Measurements from ENCODE around the gene WNK1.

WNK1 gene

DNA sequence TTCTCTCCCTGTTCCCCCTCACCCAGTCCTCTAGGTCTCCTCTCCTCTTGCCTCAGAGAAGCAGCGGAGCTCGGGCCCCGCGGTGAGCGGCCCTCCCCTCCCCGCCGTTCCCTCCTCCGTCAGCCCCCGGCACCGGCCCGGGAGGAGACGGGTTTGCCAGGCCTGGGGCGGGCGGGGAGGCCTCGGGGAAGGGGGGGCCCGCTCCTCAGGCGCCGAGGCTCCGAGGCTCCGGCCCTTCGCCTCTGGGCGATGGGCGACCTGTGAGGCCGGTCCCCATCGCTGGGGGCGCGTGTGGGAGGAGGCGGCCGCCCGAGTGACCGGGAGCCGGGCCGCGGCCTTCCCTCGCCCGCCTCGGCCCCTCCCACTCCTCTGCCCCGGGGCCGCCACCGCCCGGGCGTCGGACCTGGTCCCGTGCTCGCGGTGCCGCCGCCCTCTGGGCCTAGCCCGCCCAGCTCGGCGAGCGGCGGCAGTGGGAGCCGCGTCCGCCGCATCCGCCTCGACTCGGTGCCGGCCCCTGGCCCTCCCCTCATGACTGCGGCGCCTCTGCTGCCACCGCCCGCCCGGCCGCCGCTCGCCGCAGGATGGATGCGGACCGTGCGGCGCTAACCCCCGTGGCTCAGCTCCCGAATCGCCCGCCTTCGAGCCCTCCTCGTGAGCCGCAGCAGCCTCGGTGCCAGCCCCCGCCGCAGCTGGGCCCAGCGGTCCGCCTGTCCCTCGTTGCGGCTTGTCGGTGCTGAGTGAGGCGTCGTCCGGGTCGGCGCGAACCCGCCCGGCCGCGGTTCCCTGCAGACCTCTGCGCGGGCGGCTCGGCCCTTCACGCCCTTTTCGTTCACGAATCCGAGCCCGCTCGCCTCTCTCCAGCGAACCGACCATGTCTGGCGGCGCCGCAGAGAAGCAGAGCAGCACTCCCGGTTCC lies 574 bp downstream of the WNK1 start:
- DNase-seq (ENCODE audit: low read depth): no peak
- H3K4me3 ChIP-seq (ENCODE audit: low read depth, low read length): peak overlapping the region; percentile 90
- TF ChIP-seq CTCF (IDR thresholded peaks at IDR 0.05; ENCODE audit: low read depth, low read length, missing control alignments): no peak
- in situ Hi-C loops (cut with HindIII; ENCODE audit: low sequenced_read_pairs): no loop called here

- no peak for TF ChIP-seq CTCF (IDR thresholded peaks at IDR 0.05; ENCODE audit: low read depth, low read length, missing control alignments)
Observed at GRCh38 chr12:753611-754472, 1.5 kb downstream of the WNK1 start.

DNA sequence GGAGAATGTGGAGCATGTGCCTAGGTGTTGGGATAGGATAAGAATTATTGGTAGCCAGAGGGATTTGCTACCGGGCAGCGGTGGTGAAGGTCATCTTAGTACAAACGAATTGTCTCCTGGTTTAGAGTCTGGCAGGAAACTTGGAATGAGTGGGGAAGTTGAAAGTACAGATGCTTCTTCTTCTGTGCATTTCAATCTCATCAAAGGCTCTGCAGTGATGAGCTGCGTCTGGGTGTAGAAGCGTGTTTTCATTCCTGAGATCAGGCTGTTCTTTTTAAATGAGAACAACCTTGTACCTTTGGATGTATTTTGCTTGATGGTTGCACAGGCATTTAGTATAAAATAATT lies 2.1 kb downstream of the WNK1 start:
- in situ Hi-C loops (cut with HindIII; ENCODE audit: low sequenced_read_pairs): no loop called here
- H3K4me3 ChIP-seq (ENCODE audit: low read depth, low read length): peak overlapping the region; percentile 90
- no peak for TF ChIP-seq CTCF (IDR thresholded peaks at IDR 0.05; ENCODE audit: low read depth, low read length, missing control alignments)
- DNase-seq (ENCODE audit: low read depth): no peak

More at GRCh38 chr12:753611-754472, 1.5 kb downstream of the WNK1 start:
- H3K4me3 ChIP-seq (ENCODE audit: low read depth, low read length): peak overlapping the region; percentile 90
- DNase-seq (ENCODE audit: low read depth): no peak
- in situ Hi-C loops (cut with HindIII; ENCODE audit: low sequenced_read_pairs): no loop called here

DNA sequence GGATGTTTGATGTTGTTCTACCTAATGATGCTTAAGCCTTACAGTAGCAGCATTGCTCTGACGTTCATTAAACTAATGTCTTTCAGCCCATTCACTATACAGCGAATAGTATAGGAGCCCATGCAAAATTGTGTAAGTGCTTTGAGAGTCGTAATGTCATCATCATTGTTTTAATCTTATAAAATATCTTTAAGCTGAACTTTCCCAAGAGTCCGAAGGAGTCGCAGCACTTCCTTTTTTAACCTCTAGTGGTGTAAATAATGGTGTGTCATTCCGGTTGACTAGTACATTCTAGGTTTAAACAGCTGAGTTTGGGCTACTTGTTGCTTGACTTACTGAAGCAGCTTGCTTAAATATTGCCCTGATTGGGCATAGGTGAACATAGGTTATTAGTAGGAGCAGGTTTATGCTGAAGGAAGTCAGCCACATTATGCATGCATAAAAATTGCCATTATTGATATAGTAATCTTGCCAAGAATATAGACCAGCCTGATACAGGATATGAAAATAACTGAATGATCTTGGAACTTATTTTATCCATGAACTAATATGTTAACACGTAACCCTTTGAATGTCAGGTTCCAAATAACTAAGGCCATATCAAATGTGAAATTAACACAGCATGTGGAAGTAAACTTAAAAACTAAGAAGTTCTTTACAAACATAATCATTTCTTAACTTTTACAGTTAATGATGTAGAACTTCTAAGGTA lies 2.6 kb downstream of the WNK1 start:
- peak; percentile 59 for TF ChIP-seq CTCF (IDR thresholded peaks at IDR 0.05; ENCODE audit: low read depth, low read length, missing control alignments)
- peak overlapping the region; percentile 90 for H3K4me3 ChIP-seq (ENCODE audit: low read depth, low read length)
- in situ Hi-C loops (cut with HindIII; ENCODE audit: low sequenced_read_pairs): no loop called here
- no peak for DNase-seq (ENCODE audit: low read depth)

DNA sequence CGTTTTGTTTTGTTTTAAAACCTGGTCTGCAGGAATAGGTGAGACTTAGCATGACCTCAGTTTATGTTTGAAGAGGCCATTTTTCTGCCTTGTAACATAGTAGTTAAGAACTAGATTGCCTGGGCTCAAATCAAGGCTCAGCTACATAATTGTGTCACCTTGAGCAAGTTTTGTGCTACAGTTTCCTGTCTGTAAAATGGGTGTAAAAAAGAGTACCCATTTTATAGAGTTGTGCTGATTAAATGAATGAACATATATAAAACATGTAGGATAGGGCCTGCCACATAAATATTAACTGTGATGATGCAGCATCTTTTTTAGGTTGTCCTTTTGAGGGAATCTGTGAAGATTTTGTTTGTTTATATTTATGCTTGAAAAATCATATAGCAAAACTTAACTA lies 7.2 kb downstream of the WNK1 start:
- H3K4me3 ChIP-seq (ENCODE audit: low read depth, low read length): no peak overlapping the region
- no peak for DNase-seq (ENCODE audit: low read depth)
- in situ Hi-C loops (cut with HindIII; ENCODE audit: low sequenced_read_pairs): no loop called here
- no peak for TF ChIP-seq CTCF (IDR thresholded peaks at IDR 0.05; ENCODE audit: low read depth, low read length, missing control alignments)

- TF ChIP-seq CTCF (IDR thresholded peaks at IDR 0.05; ENCODE audit: low read depth, low read length, missing control alignments): no peak
- in situ Hi-C loops (cut with HindIII; ENCODE audit: low sequenced_read_pairs): no loop called here
- DNase-seq (ENCODE audit: low read depth): no peak
- H3K4me3 ChIP-seq (ENCODE audit: low read depth, low read length): no peak overlapping the region
Observed at GRCh38 chr12:761256-761655, 8.9 kb downstream of the WNK1 start.

All from astrocyte of the cerebellum (primary cell).